Hypothalamus (tissue), 51 donors: ENCODE results near the gene ATP13A1.
A peak's percentile ranks its signal among the peaks of the same experiment; 100 is the strongest.
"Not testable (repeated sequence)": the region's sequence is repeated elsewhere in the genome, so short reads cannot be mapped to it uniquely, and the experiment has no call there.

Experiments
- DNase-seq, 51 donors: peaks; one replicate each; lab custom pipeline; 2025; lab: John Stamatoyannopoulos, UW

Gene ATP13A1

DNA sequence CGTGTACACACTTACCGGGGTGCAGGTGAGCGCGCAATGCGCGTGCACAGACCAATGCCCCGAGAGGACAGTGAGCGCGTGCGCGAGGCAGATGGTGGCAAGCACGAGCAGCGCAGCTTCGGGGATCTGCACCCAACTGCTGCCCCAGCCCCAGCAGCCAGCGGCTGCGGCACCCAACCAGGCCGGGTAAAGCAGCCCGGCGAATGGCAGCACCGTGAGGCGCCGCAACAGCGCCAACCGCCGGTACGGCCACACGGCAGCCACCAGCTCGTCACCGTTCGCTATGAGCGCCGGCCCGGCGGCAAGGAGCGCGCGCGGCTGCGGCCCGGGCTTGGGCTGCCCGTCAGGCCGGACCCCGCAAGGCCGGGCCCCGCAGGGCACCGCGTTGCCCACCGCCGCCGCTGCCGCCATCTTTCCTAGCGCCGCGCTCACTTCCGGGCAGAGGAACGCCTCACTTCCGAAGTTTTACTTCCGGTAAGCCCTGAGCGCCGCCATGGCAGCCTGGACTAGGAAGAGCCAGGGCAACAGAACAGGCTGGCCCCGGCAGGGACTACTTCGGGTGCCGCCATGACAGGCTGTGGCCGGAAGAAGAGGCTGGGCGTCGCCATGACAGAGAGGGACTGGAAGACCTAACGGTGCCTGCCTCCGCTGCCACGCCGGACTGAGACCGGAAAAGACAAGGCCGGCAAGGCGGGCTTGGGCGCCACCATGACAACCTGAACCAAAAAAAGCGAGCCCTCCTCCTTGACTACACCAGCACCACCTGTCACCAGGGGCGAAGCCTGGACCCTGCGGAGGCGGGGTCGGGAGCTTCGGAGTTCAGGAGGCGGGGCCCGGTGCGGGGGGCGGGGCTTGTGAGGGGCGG lies at the start of gene ATP13A1:
TSS of gene ATP13A1 (minus strand) at position 421 of the 865 bp plus-strand sequence. CDS start at position 411, 10 bp downstream.
- peak; percentile 59 to 100 (median 97) for DNase-seq

DNA sequence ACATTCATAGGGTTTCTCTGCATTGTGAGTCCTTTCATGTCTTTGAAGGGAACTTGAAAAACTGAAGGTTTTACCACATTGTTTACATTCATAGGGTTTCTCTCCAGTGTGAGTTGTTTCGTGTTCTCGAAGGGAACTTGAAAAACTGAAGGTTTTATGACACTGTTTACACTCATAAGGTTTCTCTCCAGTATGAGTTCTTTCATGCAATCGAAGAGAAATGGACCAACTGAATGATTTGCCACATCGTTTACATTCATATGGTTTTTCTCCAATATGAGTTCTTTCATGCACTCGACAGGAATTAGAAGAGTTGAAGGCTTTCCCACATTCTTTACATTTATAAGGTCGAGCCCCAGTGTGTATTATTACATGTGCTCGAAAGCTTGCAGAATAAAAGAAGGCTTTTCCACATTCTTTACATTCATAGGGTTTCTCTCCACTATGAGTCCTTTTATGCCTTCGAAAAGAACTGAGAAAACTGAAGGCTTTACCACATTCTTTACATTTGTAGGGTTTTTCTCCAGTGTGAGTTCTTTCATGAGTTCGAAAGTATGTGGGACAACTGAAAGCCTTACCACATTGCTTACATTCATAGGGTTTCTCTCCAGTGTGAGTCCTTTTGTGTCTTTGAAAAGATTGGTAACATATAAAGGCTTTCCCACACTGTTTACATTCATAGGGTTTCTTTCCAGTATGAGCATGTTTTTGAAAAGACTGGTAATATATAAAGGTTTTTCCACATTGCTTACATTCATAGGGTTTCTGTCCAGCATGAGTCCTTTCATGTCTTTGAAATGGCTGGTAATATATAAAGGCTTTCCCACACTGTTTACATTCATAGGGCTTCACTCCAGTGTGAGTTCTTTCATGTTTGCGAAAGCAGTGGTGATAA lies 48.7 kb upstream of the ATP13A1 start:
- no peak for DNase-seq

DNA sequence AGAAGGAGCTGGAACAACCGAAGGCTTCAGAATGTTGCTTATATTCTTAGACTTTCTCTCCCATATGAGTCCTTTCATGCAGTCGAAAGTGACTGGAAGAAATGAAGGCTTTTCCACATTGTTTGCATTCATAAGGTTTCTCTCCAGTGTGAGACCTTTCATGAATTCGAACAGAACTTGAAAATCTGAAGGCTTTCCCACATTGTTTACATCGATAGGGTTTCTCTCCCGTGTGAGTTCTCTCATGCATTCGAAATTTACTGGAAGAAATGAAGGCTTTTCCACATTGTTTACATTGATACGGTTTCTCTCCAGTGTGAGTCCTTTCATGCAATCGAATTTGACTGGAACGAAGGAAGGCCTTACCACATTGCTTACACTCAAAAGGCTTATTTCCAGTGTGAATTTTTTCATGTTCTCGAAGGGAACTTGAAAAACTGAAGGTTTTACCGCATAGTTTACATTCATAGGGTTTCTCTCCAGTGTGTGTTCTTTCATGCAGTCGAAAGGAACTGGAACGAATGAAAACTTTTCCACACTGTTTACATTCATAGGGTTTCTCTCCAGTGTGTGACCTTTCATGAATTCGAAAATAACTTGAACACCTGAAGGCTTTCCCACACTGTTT lies 47.9 kb upstream of the ATP13A1 start:
- DNase-seq, result no peak

DNA sequence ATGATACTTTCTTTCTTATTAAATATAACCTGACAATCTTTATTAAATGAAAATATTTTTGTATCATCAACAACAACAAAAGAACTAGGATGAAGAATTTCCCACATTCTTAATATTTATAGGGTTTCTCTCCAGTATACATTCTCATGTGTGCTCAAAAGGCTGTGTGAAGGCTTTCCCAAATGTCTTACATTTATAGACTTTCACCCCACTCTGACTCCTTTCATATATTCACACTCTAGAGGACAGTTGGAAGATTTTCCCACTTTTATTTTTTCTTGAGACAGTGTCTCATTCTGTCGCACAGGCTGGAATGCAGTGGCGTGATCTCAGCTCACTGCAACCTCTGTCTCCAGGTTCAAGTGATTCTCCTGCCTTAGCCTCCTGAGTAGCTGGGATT lies 47.0 kb upstream of the ATP13A1 start:
- DNase-seq, result no peak

DNA sequence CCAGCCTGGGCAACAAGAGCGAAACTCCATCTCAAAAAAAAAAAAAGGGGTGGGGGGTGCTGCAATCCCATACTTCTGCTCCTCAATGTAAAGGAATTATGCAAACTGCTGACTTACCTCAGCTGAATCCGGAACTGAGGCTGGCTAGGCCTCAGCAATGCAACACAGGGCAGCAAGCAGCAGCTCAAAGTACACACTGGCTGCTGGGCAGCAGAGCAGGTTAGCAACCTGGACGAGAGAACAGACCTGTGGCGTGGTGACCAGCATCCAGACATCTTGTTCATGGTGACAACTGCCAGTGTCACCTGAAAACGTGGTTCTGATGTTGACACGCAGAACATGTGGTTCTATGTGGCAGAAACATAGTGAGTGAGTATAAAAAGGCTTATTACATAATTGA lies 41.4 kb upstream of the ATP13A1 start:
- DNase-seq, result no peak

DNA sequence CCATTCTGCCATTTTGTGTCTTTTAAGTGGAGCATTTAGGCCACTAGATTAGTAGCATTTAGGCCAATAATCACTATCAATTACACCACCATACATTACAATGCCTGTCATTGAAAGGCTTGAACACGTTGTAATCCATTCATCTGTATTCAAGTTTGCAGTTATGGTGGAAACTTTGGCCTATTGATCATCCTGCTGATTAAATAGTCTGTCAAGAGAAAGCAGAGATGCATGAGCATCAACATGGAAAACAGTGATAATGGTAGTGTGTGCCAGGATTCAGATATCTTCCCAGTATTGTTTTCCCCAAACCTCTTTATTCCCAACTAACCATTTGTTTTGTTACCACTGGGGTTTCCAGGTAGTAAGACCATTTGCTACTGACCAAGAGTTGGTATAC lies 37.0 kb upstream of the ATP13A1 start:
- not testable (repeated sequence) for DNase-seq

DNA sequence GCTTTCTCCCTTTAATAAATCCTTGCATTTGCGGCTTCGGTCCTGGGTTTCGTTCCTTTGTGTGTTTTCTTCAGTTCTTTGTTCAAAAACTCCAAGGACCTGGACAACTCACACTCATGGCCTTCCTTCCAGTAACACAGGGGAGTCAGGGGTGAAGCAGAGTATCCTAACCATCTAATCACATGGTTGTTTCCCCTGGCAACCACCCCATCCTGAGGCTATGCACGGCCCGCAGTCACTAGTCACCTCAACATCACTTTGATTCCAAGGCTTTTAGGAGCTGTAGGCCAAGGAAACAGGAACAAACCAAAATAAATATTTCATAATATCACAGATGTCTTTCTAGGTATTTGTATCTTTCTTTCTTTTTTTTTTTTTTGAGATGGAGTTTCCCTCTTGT lies 34.1 kb upstream of the ATP13A1 start:
- DNase-seq, result no peak

DNA sequence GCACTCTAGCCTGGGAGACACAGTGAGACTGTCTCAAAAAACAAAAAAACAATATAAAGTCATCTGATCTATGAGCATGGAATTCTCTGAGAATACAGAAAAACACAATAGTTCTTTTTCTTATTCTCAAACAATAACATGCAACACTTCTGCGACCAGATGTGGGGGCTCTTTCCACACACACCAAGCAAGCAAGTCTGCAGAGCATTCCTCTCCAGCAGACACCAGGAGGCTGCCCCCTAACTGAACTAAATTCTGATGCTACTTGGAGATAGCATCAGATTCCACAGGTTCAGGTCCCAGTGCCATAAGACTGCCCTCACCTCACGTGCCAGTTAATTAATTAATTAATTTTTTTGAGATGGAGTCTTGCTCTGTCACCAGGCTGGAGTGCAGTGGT lies 32.9 kb upstream of the ATP13A1 start:
- DNase-seq, result no peak

DNA sequence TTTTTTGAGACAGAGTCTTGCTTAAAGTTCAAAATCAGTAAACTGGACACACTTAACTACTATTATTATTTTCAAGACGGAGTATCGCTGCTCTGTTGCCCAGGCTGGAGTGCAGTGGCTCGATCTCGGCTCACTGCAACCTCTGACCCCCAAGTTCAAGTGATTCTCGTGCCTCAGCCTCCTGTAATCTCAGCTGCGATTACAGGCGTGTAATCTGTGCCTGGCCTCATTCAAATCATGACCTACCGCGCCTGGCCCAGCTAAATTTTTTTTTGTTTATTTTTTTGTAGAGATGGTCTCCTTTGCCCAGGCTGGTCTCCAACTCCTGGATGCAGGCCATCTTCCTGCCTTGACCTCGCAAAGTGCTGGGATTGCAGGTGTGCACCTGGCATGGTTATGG lies 28.2 kb upstream of the ATP13A1 start:
- no peak for DNase-seq

DNA sequence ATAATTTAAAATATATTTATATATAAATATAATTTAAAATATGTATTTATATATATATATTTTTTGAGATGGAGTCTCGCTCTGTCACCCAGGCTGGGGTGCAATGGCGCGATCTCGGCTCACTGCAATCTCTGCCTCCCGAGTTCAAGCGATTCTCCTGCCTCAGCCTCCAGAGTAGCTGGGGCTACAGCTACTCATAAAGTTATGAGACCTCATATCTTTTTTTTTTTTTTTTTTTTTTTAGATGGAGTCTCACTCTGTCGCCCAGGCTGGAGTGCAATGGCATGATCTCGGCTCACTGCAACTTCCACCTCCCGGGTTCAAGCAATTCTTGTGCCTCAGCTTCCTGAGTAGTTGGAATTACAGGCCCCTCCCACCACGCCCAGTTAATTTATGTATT lies 25.5 kb upstream of the ATP13A1 start:
- DNase-seq, result not testable (repeated sequence)

DNA sequence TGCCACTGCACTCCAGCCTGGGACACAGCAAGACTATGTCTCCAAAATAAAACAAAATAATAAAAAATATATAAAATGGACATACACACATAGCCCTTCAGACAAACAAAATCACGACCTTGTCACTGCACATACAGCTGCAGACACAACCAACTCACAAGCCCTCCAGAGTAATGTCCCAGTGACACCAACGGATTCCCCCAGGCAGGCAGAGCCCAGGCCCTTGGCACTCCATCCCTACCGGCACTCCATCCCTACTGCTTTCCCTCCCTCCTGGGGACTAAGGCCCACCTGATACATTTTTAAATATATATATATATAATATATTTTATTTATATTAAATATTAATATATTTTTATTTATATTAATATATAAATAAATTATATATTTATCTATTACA lies 23.6 kb upstream of the ATP13A1 start:
- DNase-seq, result no peak

DNA sequence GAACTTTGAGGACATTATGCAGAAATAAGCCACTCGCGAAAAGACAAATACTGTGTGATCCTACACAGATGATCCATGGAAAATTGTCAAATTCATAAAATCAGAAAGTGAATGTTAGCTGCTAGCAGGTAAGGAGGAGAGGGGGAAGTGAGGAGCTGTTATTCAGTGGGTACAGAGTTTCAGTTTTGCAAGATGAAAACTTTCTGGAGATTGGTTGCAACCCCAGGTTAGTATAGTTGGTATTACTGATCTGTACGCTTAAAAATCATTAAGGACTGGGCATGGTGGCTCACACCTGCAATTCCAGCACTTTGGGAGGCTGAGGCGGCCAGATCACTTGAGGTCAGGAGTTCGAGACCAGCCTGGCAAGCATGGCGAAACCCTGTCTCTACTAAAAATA lies 23.1 kb upstream of the ATP13A1 start:
- DNase-seq, result no peak

DNA sequence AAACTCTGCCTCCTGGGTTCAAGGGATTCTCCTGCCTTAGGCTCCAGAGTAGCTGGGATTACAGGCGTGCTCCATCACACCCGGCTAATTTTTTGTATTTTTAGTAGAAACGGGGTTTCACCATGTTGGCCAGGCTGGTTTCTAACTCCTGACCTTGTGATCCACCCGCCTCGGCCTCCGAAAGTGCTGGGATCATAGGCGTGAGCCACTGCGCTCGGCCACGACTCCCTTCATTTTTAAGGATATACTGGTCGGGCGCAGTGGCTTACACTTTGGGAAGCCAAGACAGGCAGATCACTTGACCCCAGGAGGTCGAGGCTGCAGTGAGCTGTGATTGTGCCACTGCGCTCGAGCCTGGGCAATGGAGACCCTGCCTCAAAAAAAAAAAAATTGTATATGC lies 22.6 kb upstream of the ATP13A1 start:
- not testable (repeated sequence) for DNase-seq

DNA sequence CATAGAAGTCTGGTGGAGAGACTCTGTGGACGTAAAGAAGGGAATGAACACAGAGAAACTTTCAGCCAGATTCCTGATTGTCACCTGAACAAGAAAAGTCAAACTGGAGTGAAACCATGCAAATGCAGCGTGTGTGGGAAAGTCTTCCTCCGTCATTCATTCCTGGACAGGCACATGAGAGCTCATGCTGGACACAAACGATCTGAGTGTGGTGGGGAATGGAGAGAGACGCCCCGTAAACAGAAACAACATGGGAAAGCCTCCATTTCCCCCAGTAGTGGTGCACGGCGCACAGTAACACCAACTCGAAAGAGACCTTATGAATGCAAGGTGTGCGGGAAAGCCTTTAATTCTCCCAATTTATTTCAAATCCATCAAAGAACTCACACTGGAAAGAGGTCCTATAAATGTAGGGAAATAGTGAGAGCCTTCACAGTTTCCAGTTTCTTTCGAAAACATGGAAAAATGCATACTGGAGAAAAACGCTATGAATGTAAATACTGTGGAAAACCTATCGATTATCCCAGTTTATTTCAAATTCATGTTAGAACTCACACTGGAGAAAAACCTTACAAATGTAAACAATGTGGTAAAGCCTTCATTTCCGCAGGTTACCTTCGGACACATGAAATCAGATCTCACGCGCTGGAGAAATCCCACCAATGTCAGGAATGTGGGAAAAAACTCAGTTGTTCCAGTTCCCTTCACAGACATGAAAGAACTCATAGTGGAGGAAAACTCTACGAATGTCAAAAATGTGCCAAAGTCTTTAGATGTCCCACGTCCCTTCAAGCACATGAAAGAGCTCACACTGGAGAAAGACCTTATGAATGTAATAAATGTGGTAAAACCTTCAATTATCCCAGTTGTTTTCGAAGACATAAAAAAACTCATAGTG lies 15.9 kb upstream of the ATP13A1 start:
- DNase-seq, result no peak

DNA sequence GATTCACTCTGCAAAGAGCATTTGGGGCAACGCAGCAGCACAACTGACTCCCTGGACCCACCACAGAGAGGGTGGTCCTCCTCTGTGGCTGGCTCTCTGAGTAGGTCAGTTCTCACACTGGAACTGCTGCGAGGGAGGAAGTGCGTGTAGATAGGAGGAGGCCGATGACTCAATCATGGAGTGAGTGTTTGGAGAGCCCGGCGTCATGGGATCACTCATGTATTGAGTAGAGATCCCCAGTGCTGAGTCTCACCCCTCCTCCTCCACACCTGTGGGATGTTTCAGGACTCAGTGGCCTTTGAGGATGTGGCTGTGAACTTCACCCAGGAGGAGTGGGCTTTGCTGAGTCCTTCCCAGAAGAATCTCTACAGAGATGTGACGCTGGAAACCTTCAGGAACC lies 14.1 kb upstream of the ATP13A1 start:
- no peak for DNase-seq

DNA sequence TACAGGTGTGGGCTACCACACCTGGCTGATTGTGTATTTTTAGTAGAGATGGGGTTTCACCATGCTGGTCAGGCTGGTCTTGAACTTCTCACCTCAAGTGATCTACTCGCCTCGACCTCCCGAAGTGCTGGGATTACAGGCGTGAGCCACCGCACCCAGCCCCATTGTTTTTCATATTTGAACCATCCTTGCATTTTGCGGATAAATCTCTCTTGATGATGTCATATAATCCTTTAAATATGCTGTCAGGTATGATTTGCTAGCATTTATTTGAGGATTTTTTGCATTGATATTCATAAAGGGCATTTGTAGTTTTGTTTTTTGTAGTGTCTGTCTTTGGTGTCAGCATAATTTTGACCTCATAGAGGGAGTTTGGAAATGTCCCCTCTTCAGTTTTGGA lies 10.8 kb upstream of the ATP13A1 start:
- DNase-seq, result no peak

DNA sequence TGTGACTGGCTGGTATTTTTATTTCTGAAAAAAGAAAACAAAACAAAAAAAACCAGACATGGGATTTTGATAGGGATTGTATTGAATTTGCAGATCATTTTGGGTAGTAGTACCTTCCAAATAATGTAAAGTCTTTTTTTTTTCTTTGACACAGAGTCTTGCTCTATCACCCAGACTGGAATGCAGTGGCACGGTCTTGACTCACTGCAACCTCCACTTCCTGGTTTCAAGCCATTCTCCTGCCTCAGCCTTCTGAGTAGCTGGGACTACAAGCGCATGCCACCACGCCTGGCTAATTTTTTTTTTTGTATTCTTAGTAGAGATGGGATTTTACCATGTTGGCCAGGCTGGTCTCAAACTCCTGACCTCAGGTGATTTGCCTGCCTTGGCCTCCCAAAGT lies 9.3 kb upstream of the ATP13A1 start:
- no peak for DNase-seq

DNA sequence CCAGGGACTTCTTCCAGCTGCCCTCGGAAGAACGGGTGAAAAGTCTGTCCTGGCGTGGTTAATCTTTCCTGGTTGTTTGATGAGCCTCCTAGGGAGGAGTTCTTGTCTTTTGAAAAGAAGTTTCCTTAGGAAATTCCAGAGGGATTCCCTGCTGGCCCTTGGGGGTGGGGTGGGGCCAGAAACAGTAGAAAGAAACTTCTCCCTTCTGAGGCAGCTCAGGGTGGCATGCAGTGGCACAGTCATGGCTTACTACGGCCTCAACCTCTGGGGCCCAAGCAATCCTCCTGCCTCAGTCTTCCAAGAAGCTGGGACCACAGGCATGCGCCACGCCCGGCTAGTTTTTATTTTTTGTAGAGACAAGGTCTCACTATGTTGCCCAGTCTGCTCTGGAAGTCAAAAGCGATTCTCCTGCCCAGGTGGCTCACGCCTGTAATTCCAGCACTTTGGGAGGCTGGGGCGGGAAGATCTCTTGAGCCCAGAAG lies 6.6 kb upstream of the ATP13A1 start:
- DNase-seq, result no peak

DNA sequence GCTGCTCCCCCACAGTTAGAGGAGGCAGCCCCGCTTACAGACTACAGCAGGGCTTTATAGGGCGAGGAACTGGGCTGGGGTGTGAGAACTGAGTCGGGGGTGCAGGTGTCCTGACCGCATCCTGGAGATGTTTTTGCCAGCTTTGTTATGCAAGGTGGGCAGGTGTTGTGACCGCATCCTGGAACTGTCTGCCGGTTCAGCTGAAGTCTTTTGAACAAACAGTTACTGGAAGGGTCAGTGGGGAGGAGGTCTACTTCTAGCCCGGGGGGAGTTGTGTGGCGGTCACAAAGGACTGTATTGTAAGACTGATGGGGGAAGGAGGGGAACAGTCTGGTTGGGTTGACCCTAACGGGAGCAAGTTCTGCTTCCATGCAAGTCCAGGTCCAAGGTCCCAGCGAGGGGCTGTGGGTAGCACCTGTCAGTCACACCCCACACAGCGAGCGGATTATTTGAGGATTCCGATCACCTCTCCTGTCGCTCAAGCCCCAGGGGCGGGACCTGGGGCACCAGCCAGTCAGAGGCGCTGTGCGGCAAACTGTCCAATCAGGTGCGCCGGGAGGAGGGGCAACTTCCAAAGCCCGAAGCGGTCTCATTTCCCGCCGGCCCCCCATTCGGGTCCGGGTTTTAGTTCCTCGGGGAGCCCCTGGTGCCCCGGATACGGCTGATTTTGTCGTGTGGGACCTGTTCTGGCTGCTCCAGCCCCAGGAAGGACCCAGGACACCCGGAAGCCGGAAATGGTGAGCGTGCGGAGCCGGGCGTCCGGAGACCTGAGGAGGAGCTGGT lies 4.9 kb upstream of the ATP13A1 start, which contains the start of gene ZNF101:
TSS of gene ZNF101 (plus strand) at position 610 of the 783 bp plus-strand sequence. CDS start at position 735, 125 bp downstream.
- peak; percentile 37 to 96 (median 88) for DNase-seq
